ENCODE measurements around the gene PSPH.

PSPH gene

GRCh38 chr7:55970561-55970960, 80.7 kb downstream of the PSPH start:
- no peak overlapping the region for H3K9ac ChIP-seq (ENCODE audit: insufficient read length, low read depth)
- H3K4me3 ChIP-seq (ENCODE audit: insufficient read length, low read depth): no peak overlapping the region
- peaks cover 2% of the 10 kb centered on the region for H3K4me1 ChIP-seq (ENCODE audit: insufficient read depth, insufficient read length)
- H3K9me3 ChIP-seq (ENCODE audit: insufficient read depth, low read length): no peaks in the 10 kb centered on the region
- peaks cover 31% of the 10 kb centered on the region for H3K36me3 ChIP-seq (ENCODE audit: insufficient read depth, insufficient read length, low read length)
- TF ChIP-seq YY1 (IDR thresholded peaks at IDR 0.05; ENCODE audit: insufficient read depth, insufficient read length): no peak
- TF ChIP-seq ZNF274 (IDR thresholded peaks at IDR 0.05; ENCODE audit: low read depth, low read length): no peak
- no peak for TF ChIP-seq SUZ12 (IDR thresholded peaks at IDR 0.05; ENCODE audit: extremely low read depth, insufficient read depth, insufficient read length)
- no peak for DNase-seq (ENCODE audit: low read depth, low spot score)
- H3K27me3 ChIP-seq (ENCODE audit: insufficient read depth, insufficient read length): no peaks in the 10 kb centered on the region

GRCh38 chr7:55969391-55969790, 81.9 kb downstream of the PSPH start:
- peaks cover 2% of the 10 kb centered on the region for H3K4me1 ChIP-seq (ENCODE audit: insufficient read depth, insufficient read length)
- DNase-seq (ENCODE audit: low read depth, low spot score): no peak
- no peak overlapping the region for H3K4me3 ChIP-seq (ENCODE audit: insufficient read length, low read depth)
- H3K9ac ChIP-seq (ENCODE audit: insufficient read length, low read depth): no peak overlapping the region
- no peaks in the 10 kb centered on the region for H3K27me3 ChIP-seq (ENCODE audit: insufficient read depth, insufficient read length)
- no peaks in the 10 kb centered on the region for H3K9me3 ChIP-seq (ENCODE audit: insufficient read depth, low read length)
- TF ChIP-seq SUZ12 (IDR thresholded peaks at IDR 0.05; ENCODE audit: extremely low read depth, insufficient read depth, insufficient read length): no peak
- no peak for TF ChIP-seq ZNF274 (IDR thresholded peaks at IDR 0.05; ENCODE audit: low read depth, low read length)
- no peak for TF ChIP-seq YY1 (IDR thresholded peaks at IDR 0.05; ENCODE audit: insufficient read depth, insufficient read length)
- peaks cover 31% of the 10 kb centered on the region for H3K36me3 ChIP-seq (ENCODE audit: insufficient read depth, insufficient read length, low read length)

- Histone ChIP-seq H3K4me1 (ENCODE audit: insufficient read depth, insufficient read length) (peaks cover 2% of the 10 kb centered on the region), H3K9ac (ENCODE audit: insufficient read length, low read depth) (no peak overlapping the region), H3K36me3 (ENCODE audit: insufficient read depth, insufficient read length, low read length) (peaks cover 31% of the 10 kb centered on the region), H3K27me3 (ENCODE audit: insufficient read depth, insufficient read length) (peaks cover 17% of the 10 kb centered on the region), H3K9me3 (ENCODE audit: insufficient read depth, low read length) (no peaks in the 10 kb centered on the region), H3K4me3 (ENCODE audit: insufficient read length, low read depth) (no peak overlapping the region)
- DNase-seq (ENCODE audit: low read depth, low spot score): no peak
- no peak for TF ChIP-seq YY1 (IDR thresholded peaks at IDR 0.05; ENCODE audit: insufficient read depth, insufficient read length)
- TF ChIP-seq ZNF274 (IDR thresholded peaks at IDR 0.05; ENCODE audit: low read depth, low read length): no peak
- no peak for TF ChIP-seq SUZ12 (IDR thresholded peaks at IDR 0.05; ENCODE audit: extremely low read depth, insufficient read depth, insufficient read length)
Observed at GRCh38 chr7:55966851-55967250, 84.4 kb downstream of the PSPH start.

- H3K4me1 ChIP-seq (ENCODE audit: insufficient read depth, insufficient read length): peaks cover 2% of the 10 kb centered on the region
- TF ChIP-seq YY1 (IDR thresholded peaks at IDR 0.05; ENCODE audit: insufficient read depth, insufficient read length) (no peak), ZNF274 (IDR thresholded peaks at IDR 0.05; ENCODE audit: low read depth, low read length) (no peak), SUZ12 (IDR thresholded peaks at IDR 0.05; ENCODE audit: extremely low read depth, insufficient read depth, insufficient read length) (no peak)
- H3K36me3 ChIP-seq (ENCODE audit: insufficient read depth, insufficient read length, low read length): peaks cover 31% of the 10 kb centered on the region
- DNase-seq (ENCODE audit: low read depth, low spot score): no peak
- peaks cover 18% of the 10 kb centered on the region for H3K27me3 ChIP-seq (ENCODE audit: insufficient read depth, insufficient read length)
- no peak overlapping the region for H3K4me3 ChIP-seq (ENCODE audit: insufficient read length, low read depth)
- H3K9ac ChIP-seq (ENCODE audit: insufficient read length, low read depth): no peak overlapping the region
- H3K9me3 ChIP-seq (ENCODE audit: insufficient read depth, low read length): no peaks in the 10 kb centered on the region
Observed at GRCh38 chr7:55965805-55966421, 85.3 kb downstream of the PSPH start.

GRCh38 chr7:55965100-55965470, 86.2 kb downstream of the PSPH start:
- Histone ChIP-seq H3K36me3 (ENCODE audit: insufficient read depth, insufficient read length, low read length) (peaks cover 24% of the 10 kb centered on the region), H3K27me3 (ENCODE audit: insufficient read depth, insufficient read length) (peaks cover 18% of the 10 kb centered on the region), H3K9me3 (ENCODE audit: insufficient read depth, low read length) (no peaks in the 10 kb centered on the region), H3K4me1 (ENCODE audit: insufficient read depth, insufficient read length) (peaks cover 2% of the 10 kb centered on the region), H3K4me3 (ENCODE audit: insufficient read length, low read depth) (peak overlapping the region; percentile 80), H3K9ac (ENCODE audit: insufficient read length, low read depth) (peak overlapping the region; percentile 85)
- TF ChIP-seq YY1 (IDR thresholded peaks at IDR 0.05; ENCODE audit: insufficient read depth, insufficient read length) (no peak), SUZ12 (IDR thresholded peaks at IDR 0.05; ENCODE audit: extremely low read depth, insufficient read depth, insufficient read length) (no peak), ZNF274 (IDR thresholded peaks at IDR 0.05; ENCODE audit: low read depth, low read length) (no peak)
- no peak for DNase-seq (ENCODE audit: low read depth, low spot score)

- Histone ChIP-seq H3K27me3 (ENCODE audit: insufficient read depth, insufficient read length) (peaks cover 18% of the 10 kb centered on the region), H3K9me3 (ENCODE audit: insufficient read depth, low read length) (no peaks in the 10 kb centered on the region), H3K36me3 (ENCODE audit: insufficient read depth, insufficient read length, low read length) (peaks cover 21% of the 10 kb centered on the region), H3K9ac (ENCODE audit: insufficient read length, low read depth) (peak within 1 kb of the TSS; percentile 85), H3K4me1 (ENCODE audit: insufficient read depth, insufficient read length) (no peaks in the 10 kb centered on the region), H3K4me3 (ENCODE audit: insufficient read length, low read depth) (peak within 1 kb of the TSS; percentile 80)
- DNase-seq (ENCODE audit: low read depth, low spot score): peak; percentile 35
- TF ChIP-seq ZNF274 (IDR thresholded peaks at IDR 0.05; ENCODE audit: low read depth, low read length) (no peak), YY1 (IDR thresholded peaks at IDR 0.05; ENCODE audit: insufficient read depth, insufficient read length) (peak; percentile 49)
Observed at GRCh38 chr7:55964261-55965099, 86.8 kb downstream of the PSPH start, which contains the start of gene NIPSNAP2. Gene NIPSNAP2 (plus strand): TSS chr7:55964585. CDS start chr7:55964610, 25 bp downstream.

- H3K9ac ChIP-seq (ENCODE audit: insufficient read length, low read depth): peak overlapping the region; percentile 74
- DNase-seq (ENCODE audit: low read depth, low spot score): no peak
- peaks cover 18% of the 10 kb centered on the region for H3K27me3 ChIP-seq (ENCODE audit: insufficient read depth, insufficient read length)
- TF ChIP-seq ZNF274 (IDR thresholded peaks at IDR 0.05; ENCODE audit: low read depth, low read length) (no peak), SUZ12 (IDR thresholded peaks at IDR 0.05; ENCODE audit: extremely low read depth, insufficient read depth, insufficient read length) (no peak), YY1 (IDR thresholded peaks at IDR 0.05; ENCODE audit: insufficient read depth, insufficient read length) (no peak)
- peaks cover 16% of the 10 kb centered on the region for H3K36me3 ChIP-seq (ENCODE audit: insufficient read depth, insufficient read length, low read length)
- no peaks in the 10 kb centered on the region for H3K9me3 ChIP-seq (ENCODE audit: insufficient read depth, low read length)
- H3K4me1 ChIP-seq (ENCODE audit: insufficient read depth, insufficient read length): no peaks in the 10 kb centered on the region
- peak overlapping the region; percentile 11 for H3K4me3 ChIP-seq (ENCODE audit: insufficient read length, low read depth)
Observed at GRCh38 chr7:55963584-55964168, 87.6 kb downstream of the PSPH start.
